Left colon (tissue), 2 donors: Measurements from ENCODE around the gene NRF1. TPM values are rescaled to one million over a fixed set of nuclear protein-coding genes. Genes with fewer than 3 reads are reported as not detected.

ENCODE experiments used
- ATAC-seq: fragments of 200-7000 bp; cut with Tn5 transposase; one replicate; pipeline ENCODE4 v1.9.1; 2020; ENCODE audit warnings: mild to moderate bottlenecking, moderate library complexity
- DNase-seq, 2 donors: peaks; one replicate each; pipeline ENCODE4 v3.0.0-alpha.2; 2020
- intact Hi-C, 2 donors: fragments of 100-400 bp; cut with DNase I in 1 of 2; cut with micrococcal nuclease in 1 of 2; formaldehyde crosslinking; loops; one replicate each; pipeline versions ENCODE4 v1.11.2 to v1.14.0; 2022; cut with DNase I, micrococcal nuclease
- total RNA-seq, 2 donors: library from RNA; stranded (reverse); fragmentation: NEBNext Ultra II Directional; extraction: Animal tissue kit (Norgen Biotek cat#: 25700); gene quantifications; one replicate each; pipeline ENCODE4 v1.2.1, GENCODE V29; 2021
- donor health status: DM: no; HTN: no; CAD: no.
- donor health status: DM: yes; HTN: yes; CAD: no.

Gene NRF1
- total RNA-seq, 2 donors from 2014 or later: 13.0 to 13.6 TPM

GRCh38 chr7:129750501-129750900, 139.0 kb downstream of the NRF1 start:
- ATAC-seq: no peak
- intact Hi-C loops: no loop called here
- DNase-seq: no peak

- intact Hi-C loops: no loop called here
- DNase-seq: no peak
- ATAC-seq: no peak
Observed at GRCh38 chr7:129751916-129752315, 140.4 kb downstream of the NRF1 start.

GRCh38 chr7:129752760-129753159, 141.2 kb downstream of the NRF1 start:
- intact Hi-C loops: no loop called here
- no peak for ATAC-seq

GRCh38 chr7:129754406-129754805, 142.9 kb downstream of the NRF1 start:
- DNase-seq: no peak
- intact Hi-C loops: no loop called here
- ATAC-seq: no peak

More at GRCh38 chr7:129752760-129753159, 141.2 kb downstream of the NRF1 start:
- no peak for DNase-seq

- ATAC-seq: no peak
- no peak for DNase-seq
- intact Hi-C loops: no loop called here
Observed at GRCh38 chr7:129757991-129758390, 146.5 kb downstream of the NRF1 start.

GRCh38 chr7:129762387-129762969, 151.0 kb downstream of the NRF1 start:
- ATAC-seq: no peak

GRCh38 chr7:129764247-129765084, 152.9 kb downstream of the NRF1 start:
- ATAC-seq (no peak), DNase-seq (no peak)
- intact Hi-C loops: no loop called here

More at GRCh38 chr7:129762387-129762969, 151.0 kb downstream of the NRF1 start:
- intact Hi-C loops: no loop called here
- DNase-seq: no peak

GRCh38 chr7:129765352-129765751, 153.8 kb downstream of the NRF1 start:
- intact Hi-C loops: no loop called here
- DNase-seq (no peak), ATAC-seq (no peak)

- intact Hi-C loops: no loop called here
- DNase-seq (no peak), ATAC-seq (no peak)
Observed at GRCh38 chr7:129767120-129768015, 155.8 kb downstream of the NRF1 start.

- DNase-seq: no peak
- ATAC-seq: no peak
- intact Hi-C loops: no loop called here
Observed at GRCh38 chr7:129768614-129769399, 157.3 kb downstream of the NRF1 start.

GRCh38 chr7:129769400-129769774, 157.9 kb downstream of the NRF1 start:
- no peak for ATAC-seq

GRCh38 chr7:129769866-129770808, 158.6 kb downstream of the NRF1 start:
- no peak for DNase-seq
- ATAC-seq: no peak
- intact Hi-C loops: no loop called here

More at GRCh38 chr7:129769400-129769774, 157.9 kb downstream of the NRF1 start:
- intact Hi-C loops: no loop called here
- DNase-seq: no peak

GRCh38 chr7:129771201-129771927, 159.8 kb downstream of the NRF1 start:
- no peak for DNase-seq
- intact Hi-C loops: no loop called here
- no peak for ATAC-seq

- no peak for DNase-seq
- intact Hi-C loops: no loop called here
- no peak for ATAC-seq
Observed at GRCh38 chr7:129771928-129772479, 160.5 kb downstream of the NRF1 start.

- intact Hi-C loops: no loop called here
- DNase-seq: no peak
- no peak for ATAC-seq
Observed at GRCh38 chr7:129772646-129773280, 161.2 kb downstream of the NRF1 start.

GRCh38 chr7:129773328-129773731, 161.8 kb downstream of the NRF1 start:
- no peak for ATAC-seq
- intact Hi-C loops: no loop called here
- DNase-seq: no peak
